ENCODE data around the gene GTF3C5. TPM values are rescaled to one million over a fixed set of nuclear protein-coding genes. Genes with fewer than 3 reads are reported as not detected.
A peak's percentile ranks its signal among the peaks of the same experiment; 100 is the strongest.

The GTF3C5 gene
- total and polyA plus RNA-seq, 9 of the 15 experiments (the other 6 are each of a cell fraction or from before 2014, with no cell fraction given), result 3.8 to 118 (median 83.7) TPM

DNA sequence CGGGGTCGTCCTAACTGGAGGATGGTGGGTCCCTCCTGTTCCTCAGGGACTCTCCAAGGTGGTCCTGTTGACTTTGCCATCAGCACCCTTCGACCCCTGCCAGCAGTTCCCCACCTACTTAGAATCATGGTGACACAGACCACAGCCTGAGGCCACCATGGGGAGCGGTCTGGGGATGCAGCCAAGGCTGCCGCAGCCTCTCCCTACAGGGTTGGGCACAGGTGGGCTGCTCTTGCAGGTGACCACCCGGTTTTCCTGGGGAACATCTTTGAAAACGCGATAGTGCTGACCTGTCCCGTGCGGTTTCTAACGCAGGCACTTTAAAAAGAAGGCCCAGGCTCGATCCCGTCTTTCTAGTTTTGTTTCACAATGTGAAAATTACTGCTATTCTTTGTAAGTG is 18.2 kb downstream of the GTF3C5 start:
- BruUV-seq (replicated peaks), result no TSS peak
- H3K27me3 ChIP-seq (ENCODE audit: control insufficient read depth in 2 of 2, insufficient read depth in 2 of 2, low read length in 2 of 2), result no peaks in the 10 kb centered on the region
- in situ Hi-C loops (cut with MboI) (no loop called here), intact Hi-C loops (cut with micrococcal nuclease) (no loop called here)
- H3K9me3 ChIP-seq (replicated peaks; ENCODE audit: control insufficient read depth, insufficient read depth, low read depth, low read length), result no peaks in the 10 kb centered on the region
- ATAC-seq, result no peak
- H3K4me2 ChIP-seq (ENCODE audit: insufficient read depth, low read length), result no peak overlapping the region
- H4K20me1 ChIP-seq (replicated peaks; ENCODE audit: control insufficient read depth, insufficient read depth, low read length), result 0 out of 2 replicates have a peak, but pooled peaks cover 4% of the 10 kb centered on the region
- 95% methylated on average over 11 of the region's 13 CpGs for WGBS (ENCODE audit: insufficient coverage, low coverage, missing lambda C conversion rate)
- no peaks in the 10 kb centered on the region for H3K9me1 ChIP-seq (ENCODE audit: control insufficient read depth, insufficient read depth, low read length)
- peaks cover 0 to 10% of the 10 kb centered on the region in 2 experiments; a peak in 2 of 5 replicates for H3K4me1 ChIP-seq (replicated peaks in 1 of 2; ENCODE audit: control insufficient read depth in 2 of 2, insufficient read depth in 2 of 2, low read length in 2 of 2)
- no peaks in the 10 kb centered on the region for H3K79me2 ChIP-seq (ENCODE audit: control insufficient read depth, insufficient read depth, low read length)
- H3K9ac ChIP-seq (ENCODE audit: insufficient read depth in 1 of 2, low read depth in 2 of 2, low read length in 2 of 2), result peak overlapping the region in 1 of 2 experiments; percentile 75; a peak in 1 of 4 replicates
- POLR2A ChIA-PET, result no interaction called here
- H3K36me3 ChIP-seq (ENCODE audit: control insufficient read depth, insufficient read depth, low read length), result peaks cover 93% of the 10 kb centered on the region
- H3K27ac ChIP-seq (ENCODE audit: extremely low read depth, low read depth, low read length), result no peak overlapping the region
- TF ChIP-seq TARDBP (IDR thresholded peaks at IDR 0.05), result no peak
- TF ChIP-seq, protein P1, sequence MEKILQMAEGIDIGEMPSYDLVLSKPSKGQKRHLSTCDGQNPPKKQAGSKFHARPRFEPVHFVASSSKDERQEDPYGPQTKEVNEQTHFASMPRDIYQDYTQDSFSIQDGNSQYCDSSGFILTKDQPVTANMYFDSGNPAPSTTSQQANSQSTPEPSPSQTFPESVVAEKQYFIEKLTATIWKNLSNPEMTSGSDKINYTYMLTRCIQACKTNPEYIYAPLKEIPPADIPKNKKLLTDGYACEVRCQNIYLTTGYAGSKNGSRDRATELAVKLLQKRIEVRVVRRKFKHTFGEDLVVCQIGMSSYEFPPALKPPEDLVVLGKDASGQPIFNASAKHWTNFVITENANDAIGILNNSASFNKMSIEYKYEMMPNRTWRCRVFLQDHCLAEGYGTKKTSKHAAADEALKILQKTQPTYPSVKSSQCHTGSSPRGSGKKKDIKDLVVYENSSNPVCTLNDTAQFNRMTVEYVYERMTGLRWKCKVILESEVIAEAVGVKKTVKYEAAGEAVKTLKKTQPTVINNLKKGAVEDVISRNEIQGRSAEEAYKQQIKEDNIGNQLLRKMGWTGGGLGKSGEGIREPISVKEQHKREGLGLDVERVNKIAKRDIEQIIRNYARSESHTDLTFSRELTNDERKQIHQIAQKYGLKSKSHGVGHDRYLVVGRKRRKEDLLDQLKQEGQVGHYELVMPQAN (IDR thresholded peaks at IDR 0.05; ENCODE audit: borderline replicate concordance), result no peak
- TF ChIP-seq SREBF2 (CRISPR knock-in tag; IDR thresholded peaks at IDR 0.05), result no peak
- TF ChIP-seq EWSR1 (IDR thresholded peaks at IDR 0.05; ENCODE audit: borderline replicate concordance, low read depth, partially characterized antibody), result no peak
- TF ChIP-seq IFI16 (CRISPR knock-in tag; IDR thresholded peaks at IDR 0.05), result no peak
- no peak for TF ChIP-seq ZFPM2 (CRISPR knock-in tag; IDR thresholded peaks at IDR 0.05)
- TF ChIP-seq ZNF239 (CRISPR knock-in tag; IDR thresholded peaks at IDR 0.05), result no peak
- TF ChIP-seq POLR3A (IDR thresholded peaks at IDR 0.05; ENCODE audit: borderline replicate concordance, extremely low read depth, insufficient read depth, insufficient read length), result no peak
- TF ChIP-seq ZEB2 (IDR thresholded peaks at IDR 0.05), result no peak
- TF ChIP-seq, protein P2, sequence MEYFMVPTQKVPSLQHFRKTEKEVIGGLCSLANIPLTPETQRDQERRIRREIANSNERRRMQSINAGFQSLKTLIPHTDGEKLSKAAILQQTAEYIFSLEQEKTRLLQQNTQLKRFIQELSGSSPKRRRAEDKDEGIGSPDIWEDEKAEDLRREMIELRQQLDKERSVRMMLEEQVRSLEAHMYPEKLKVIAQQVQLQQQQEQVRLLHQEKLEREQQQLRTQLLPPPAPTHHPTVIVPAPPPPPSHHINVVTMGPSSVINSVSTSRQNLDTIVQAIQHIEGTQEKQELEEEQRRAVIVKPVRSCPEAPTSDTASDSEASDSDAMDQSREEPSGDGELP (CRISPR knock-in tag; IDR thresholded peaks at IDR 0.05; ENCODE audit: borderline replicate concordance), result no peak
- no peak for TF ChIP-seq HLTF (IDR thresholded peaks at IDR 0.05)
- no peak for TF ChIP-seq GATA2 (CRISPR knock-in tag; IDR thresholded peaks at IDR 0.05)
- no peak for TF ChIP-seq JUNB (CRISPR knock-in tag; conservative IDR thresholded peaks at IDR 0.05)
- no peak for TF ChIP-seq ZNF644 (tag; IDR thresholded peaks at IDR 0.05; ENCODE audit: low read depth)
- FAIRE-seq, result no peak
- DNase-seq (ENCODE audit: extremely low read depth in 1 of 4, low spot score in 3 of 4), result no peak
- CTCF ChIA-PET (ENCODE audit: low intra/inter-chr PET ratio), result interaction anchor here (0.7 kb wide), 1 partner anchor 54 kb away, joined by 5 read pairs; no protein-coding TSS in a partner anchor
- no peak overlapping the region for H2AFZ ChIP-seq (ENCODE audit: low read depth, low read length)
- no peak overlapping the region for H3K4me3 ChIP-seq
